SU-DHL-6 (cell line): ENCODE results near the gene LRGUK.

Experiments
- H2AFZ ChIP-seq: fragments of 200-600 bp; sonication (generic); 2 replicates; pipeline ENCODE4 v1.6.1; 2014; ENCODE audit warnings: low read depth, mild to moderate bottlenecking, moderate library complexity, mixed read lengths, antibody characterized with exemption, low read length; ENCODE audit not compliant: severe bottlenecking
- H3F3A ChIP-seq: fragments of 200-600 bp; shearing (Covaris generic); 2 replicates; pipeline ENCODE4 v1.6.0; 2016; ENCODE audit warnings: antibody characterized with exemption, mild to moderate bottlenecking; ENCODE audit not compliant: insufficient read depth
- H3K27ac ChIP-seq: fragments of 200-600 bp; sonication (generic); 2 replicates; pipeline ENCODE4 v1.5.1; 2016; ENCODE audit warnings: low read depth, mild to moderate bottlenecking, low read length, moderate library complexity, mixed read lengths
- H3K27me3 ChIP-seq: fragments of 200-600 bp; sonication (generic), shearing (Covaris generic); 2 replicates; pipeline ENCODE4 v1.6.0; 2014; ENCODE audit warnings: mild to moderate bottlenecking, low read length
- H3K36me3 ChIP-seq: fragments of 200-600 bp; sonication (generic); 2 replicates; pipeline ENCODE4 v1.6.1; 2014; ENCODE audit warnings: mild to moderate bottlenecking, low read length, mixed read lengths
- H3K4me2 ChIP-seq: fragments of 300-600, 200-600 bp; shearing (Covaris generic), sonication (generic); 2 replicates; pipeline ENCODE4 v1.6.0; 2014; ENCODE audit warnings: low read length, low read depth, mild to moderate bottlenecking; ENCODE audit not compliant: poor library complexity, severe bottlenecking
- H3K4me3 ChIP-seq: fragments of 200-600 bp; sonication (generic); 2 replicates; pipeline ENCODE4 v1.5.1; 2014; ENCODE audit warnings: antibody characterized with exemption, low read length, mild to moderate bottlenecking, mixed read lengths; ENCODE audit not compliant: insufficient read depth, poor library complexity, severe bottlenecking
- H3K79me2 ChIP-seq: fragments of 200-600 bp; sonication (generic); 2 replicates; pipeline ENCODE4 v1.6.1; 2014; ENCODE audit warnings: mild to moderate bottlenecking, low read length, moderate library complexity; ENCODE audit not compliant: insufficient read depth
- H3K9ac ChIP-seq: fragments of 200-600 bp; sonication (generic); 2 replicates; pipeline ENCODE4 v1.7.0; 2014; ENCODE audit warnings: mild to moderate bottlenecking, low read length
- H3K9me2 ChIP-seq: fragments of 200-600 bp; sonication (generic); replicated peaks from 2 replicates; pipeline ENCODE4 v1.6.1; 2014; ENCODE audit warnings: low read length; ENCODE audit not compliant: insufficient read depth
- H3K9me3 ChIP-seq: fragments of 200-600 bp; sonication (generic); 2 replicates; pipeline ENCODE4 v1.6.1; 2014; ENCODE audit warnings: low read length, mixed read lengths; ENCODE audit not compliant: insufficient read depth
- H4K20me1 ChIP-seq: fragments of 200-600 bp; sonication (generic); 2 replicates; pipeline ENCODE4 v1.6.1; 2014; ENCODE audit warnings: low read depth, mild to moderate bottlenecking, antibody characterized with exemption, low read length, moderate library complexity, mixed read lengths
- CTCF ChIP-seq: fragments of 200-600 bp; sonication (generic); IDR thresholded peaks from one replicate; pipeline ENCODE4 v1.5.1; 2017; ENCODE audit warnings: antibody characterized with exemption, mild to moderate bottlenecking, low read length, moderate library complexity; ENCODE audit not compliant: insufficient read depth, poor library complexity, severe bottlenecking
- EZH2phosphoT487 ChIP-seq: fragments of 200-600 bp; sonication (generic), shearing (Covaris generic); conservative IDR thresholded peaks from 2 replicates; pipeline ENCODE4 v1.6.1; 2018; ENCODE audit warnings: mild to moderate bottlenecking, antibody characterized with exemption, low read length, moderate library complexity, mixed read lengths

The LRGUK gene

GRCh38 chr7:134120405-134120804 is 6.7 kb upstream of the LRGUK start:
- Histone ChIP-seq H3K9me2 (no peaks in the 10 kb centered on the region), H3F3A (no peaks in the 10 kb centered on the region), H3K4me2 (no peak overlapping the region), H3K4me3 (no peak overlapping the region), H3K27ac (no peak overlapping the region), H4K20me1 (no peaks in the 10 kb centered on the region), H3K79me2 (no peaks in the 10 kb centered on the region), H2AFZ (no peak overlapping the region), H3K36me3 (no peaks in the 10 kb centered on the region), H3K9ac (no peak overlapping the region), H3K9me3 (no peaks in the 10 kb centered on the region), H3K27me3 (no peaks in the 10 kb centered on the region)
- TF ChIP-seq EZH2phosphoT487 (no peak), CTCF (no peak)

- H3K9me3 ChIP-seq, result no peaks in the 10 kb centered on the region
- no peaks in the 10 kb centered on the region for H3K9me2 ChIP-seq
- H4K20me1 ChIP-seq, result no peaks in the 10 kb centered on the region
- no peaks in the 10 kb centered on the region for H3K36me3 ChIP-seq
- no peaks in the 10 kb centered on the region for H3K27me3 ChIP-seq
- no peak overlapping the region for H3K4me3 ChIP-seq
- no peak overlapping the region for H2AFZ ChIP-seq
- no peaks in the 10 kb centered on the region for H3K79me2 ChIP-seq
- TF ChIP-seq CTCF, result no peak
- no peak for TF ChIP-seq EZH2phosphoT487
- H3K9ac ChIP-seq, result no peak overlapping the region
- H3K4me2 ChIP-seq, result no peak overlapping the region
- H3F3A ChIP-seq, result no peaks in the 10 kb centered on the region
- no peak overlapping the region for H3K27ac ChIP-seq
These were observed 5.5 kb upstream of the LRGUK start for GRCh38 chr7:134121632-134122139.

- no peaks in the 10 kb centered on the region for H4K20me1 ChIP-seq
- H3K4me3 ChIP-seq, result no peak overlapping the region
- H3K9me3 ChIP-seq, result no peaks in the 10 kb centered on the region
- H3K9me2 ChIP-seq, result no peaks in the 10 kb centered on the region
- H2AFZ ChIP-seq, result no peak overlapping the region
- H3K36me3 ChIP-seq, result no peaks in the 10 kb centered on the region
- no peaks in the 10 kb centered on the region for H3K27me3 ChIP-seq
- no peaks in the 10 kb centered on the region for H3K79me2 ChIP-seq
- TF ChIP-seq EZH2phosphoT487 (no peak), CTCF (no peak)
- no peaks in the 10 kb centered on the region for H3F3A ChIP-seq
- H3K4me2 ChIP-seq, result no peak overlapping the region
- no peak overlapping the region for H3K9ac ChIP-seq
- no peak overlapping the region for H3K27ac ChIP-seq
These were observed 4.2 kb upstream of the LRGUK start for GRCh38 chr7:134122980-134123379.

- Histone ChIP-seq H3K4me3 (no peak overlapping the region), H3K4me2 (no peak overlapping the region), H2AFZ (no peak overlapping the region), H3K9me3 (no peaks in the 10 kb centered on the region), H3K9me2 (no peaks in the 10 kb centered on the region), H3F3A (no peaks in the 10 kb centered on the region), H3K9ac (no peak overlapping the region), H3K36me3 (no peaks in the 10 kb centered on the region), H3K27me3 (no peaks in the 10 kb centered on the region), H3K79me2 (no peaks in the 10 kb centered on the region), H3K27ac (no peak overlapping the region), H4K20me1 (no peaks in the 10 kb centered on the region)
- TF ChIP-seq EZH2phosphoT487 (no peak), CTCF (no peak)
These were observed 994 bp upstream of the LRGUK start for GRCh38 chr7:134126146-134126545.
